OCI-LY7 (cell line): ENCODE measurements around the gene FCN1.

Experiments
- EZH2phosphoT487 ChIP-seq: fragments of 200-600 bp; sonication (generic); IDR thresholded peaks from 2 replicates; pipeline ENCODE4 v1.6.1; 2018; ENCODE audit warnings: low read depth, borderline replicate concordance, mild to moderate bottlenecking, mixed run types, antibody characterized with exemption, low read length, moderate library complexity, mixed read lengths
- TF ChIP-seq, protein P1 (sequence below): fragments of 200-600 bp; sonication (generic); conservative IDR thresholded peaks from 2 replicates; pipeline ENCODE4 v1.5.1; 2014; ENCODE audit warnings: mild to moderate bottlenecking, antibody characterized with exemption, low read length, moderate library complexity, mixed read lengths

- TF ChIP-seq, protein P1, sequence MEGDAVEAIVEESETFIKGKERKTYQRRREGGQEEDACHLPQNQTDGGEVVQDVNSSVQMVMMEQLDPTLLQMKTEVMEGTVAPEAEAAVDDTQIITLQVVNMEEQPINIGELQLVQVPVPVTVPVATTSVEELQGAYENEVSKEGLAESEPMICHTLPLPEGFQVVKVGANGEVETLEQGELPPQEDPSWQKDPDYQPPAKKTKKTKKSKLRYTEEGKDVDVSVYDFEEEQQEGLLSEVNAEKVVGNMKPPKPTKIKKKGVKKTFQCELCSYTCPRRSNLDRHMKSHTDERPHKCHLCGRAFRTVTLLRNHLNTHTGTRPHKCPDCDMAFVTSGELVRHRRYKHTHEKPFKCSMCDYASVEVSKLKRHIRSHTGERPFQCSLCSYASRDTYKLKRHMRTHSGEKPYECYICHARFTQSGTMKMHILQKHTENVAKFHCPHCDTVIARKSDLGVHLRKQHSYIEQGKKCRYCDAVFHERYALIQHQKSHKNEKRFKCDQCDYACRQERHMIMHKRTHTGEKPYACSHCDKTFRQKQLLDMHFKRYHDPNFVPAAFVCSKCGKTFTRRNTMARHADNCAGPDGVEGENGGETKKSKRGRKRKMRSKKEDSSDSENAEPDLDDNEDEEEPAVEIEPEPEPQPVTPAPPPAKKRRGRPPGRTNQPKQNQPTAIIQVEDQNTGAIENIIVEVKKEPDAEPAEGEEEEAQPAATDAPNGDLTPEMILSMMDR = no peak
- TF ChIP-seq EZH2phosphoT487 = no peak
Measured at GRCh38 chr9:134863306-134863902, 54.3 kb downstream of the FCN1 start.
